Measurements from ENCODE around the gene NLGN1. TPM values are rescaled to one million over a fixed set of nuclear protein-coding genes. Genes with fewer than 3 reads are reported as not detected.

Gene NLGN1
- total and polyA plus RNA-seq, 12 donors, result 0.13 to 3.7 (median 0.84) TPM

- WGBS, 4 donors, result 65 to 74% (median 68%) methylated on average over 7 of the region's 7 CpGs
- intact Hi-C loops (cut with DNase I), result no loop called here
- Histone ChIP-seq H3K36me3 (replicated peaks in 1 of 2) (no peaks in the 10 kb centered on the region), H3K4me3 (no peak overlapping the region), H3K9me3 (replicated peaks in 1 of 3) (no peaks in the 10 kb centered on the region), H3K4me1 (replicated peaks in 1 of 2) (no peaks in the 10 kb centered on the region), H3K27ac (no peak overlapping the region), H3K27me3 (no peaks in the 10 kb centered on the region)
- no peak for TF ChIP-seq CTCF (IDR thresholded peaks at IDR 0.05)
- TF ChIP-seq POLR2A (IDR thresholded peaks at IDR 0.05), result no peak
- DNase-seq, result no peak
These were observed 913.0 kb downstream of the NLGN1 start for GRCh38 chr3:174310475-174310983.

- WGBS, 4 donors, result 69 to 96% (median 86%) methylated on average over 2 of the region's 2 CpGs
- no peaks in the 10 kb centered on the region for H3K9me3 ChIP-seq (replicated peaks in 1 of 3)
- H3K4me3 ChIP-seq, result no peak overlapping the region
- no peak overlapping the region for H3K27ac ChIP-seq
- no peaks in the 10 kb centered on the region for H3K4me1 ChIP-seq (replicated peaks in 1 of 2)
- no peak for DNase-seq
- intact Hi-C loops (cut with DNase I), result no loop called here
- no peaks in the 10 kb centered on the region for H3K27me3 ChIP-seq
- no peak for TF ChIP-seq CTCF (IDR thresholded peaks at IDR 0.05)
- TF ChIP-seq POLR2A (IDR thresholded peaks at IDR 0.05), result no peak
- H3K36me3 ChIP-seq (replicated peaks in 1 of 2), result no peaks in the 10 kb centered on the region
These were observed 917.7 kb downstream of the NLGN1 start for GRCh38 chr3:174315225-174315624.

- no peak for DNase-seq
- no peak overlapping the region for H3K27ac ChIP-seq
- no peaks in the 10 kb centered on the region for H3K4me1 ChIP-seq (replicated peaks in 1 of 2)
- H3K36me3 ChIP-seq (replicated peaks in 1 of 2), result no peaks in the 10 kb centered on the region
- no peak overlapping the region for H3K4me3 ChIP-seq
- no peak for TF ChIP-seq POLR2A (IDR thresholded peaks at IDR 0.05)
- TF ChIP-seq CTCF (IDR thresholded peaks at IDR 0.05), result no peak
- H3K9me3 ChIP-seq (replicated peaks in 1 of 3), result no peaks in the 10 kb centered on the region
- WGBS, 4 donors, result 84 to 94% (median 91%) methylated on average over 1 of the region's 1 CpG
- H3K27me3 ChIP-seq, result no peaks in the 10 kb centered on the region
- intact Hi-C loops (cut with DNase I), result no loop called here
These were observed 919.5 kb downstream of the NLGN1 start for GRCh38 chr3:174317005-174317404.

GRCh38 chr3:174318181-174318580 is 920.6 kb downstream of the NLGN1 start:
- H3K4me1 ChIP-seq (replicated peaks in 1 of 2), result no peaks in the 10 kb centered on the region
- H3K4me3 ChIP-seq, result no peak overlapping the region
- H3K27ac ChIP-seq, result no peak overlapping the region
- H3K27me3 ChIP-seq, result no peaks in the 10 kb centered on the region
- WGBS, 4 donors, result 78 to 87% (median 81%) methylated on average over 4 of the region's 4 CpGs
- no peaks in the 10 kb centered on the region for H3K9me3 ChIP-seq (replicated peaks in 1 of 3)
- intact Hi-C loops (cut with DNase I), result no loop called here
- no peak for TF ChIP-seq POLR2A (IDR thresholded peaks at IDR 0.05)
- TF ChIP-seq CTCF (IDR thresholded peaks at IDR 0.05), result no peak
- no peaks in the 10 kb centered on the region for H3K36me3 ChIP-seq (replicated peaks in 1 of 2)
- DNase-seq, result no peak
